ENCODE data around the gene ARFGEF3.
"Not testable (repeated sequence)": the region's sequence is repeated elsewhere in the genome, so short reads cannot be mapped to it uniquely, and the experiment has no call there.

ARFGEF3 gene

DNA sequence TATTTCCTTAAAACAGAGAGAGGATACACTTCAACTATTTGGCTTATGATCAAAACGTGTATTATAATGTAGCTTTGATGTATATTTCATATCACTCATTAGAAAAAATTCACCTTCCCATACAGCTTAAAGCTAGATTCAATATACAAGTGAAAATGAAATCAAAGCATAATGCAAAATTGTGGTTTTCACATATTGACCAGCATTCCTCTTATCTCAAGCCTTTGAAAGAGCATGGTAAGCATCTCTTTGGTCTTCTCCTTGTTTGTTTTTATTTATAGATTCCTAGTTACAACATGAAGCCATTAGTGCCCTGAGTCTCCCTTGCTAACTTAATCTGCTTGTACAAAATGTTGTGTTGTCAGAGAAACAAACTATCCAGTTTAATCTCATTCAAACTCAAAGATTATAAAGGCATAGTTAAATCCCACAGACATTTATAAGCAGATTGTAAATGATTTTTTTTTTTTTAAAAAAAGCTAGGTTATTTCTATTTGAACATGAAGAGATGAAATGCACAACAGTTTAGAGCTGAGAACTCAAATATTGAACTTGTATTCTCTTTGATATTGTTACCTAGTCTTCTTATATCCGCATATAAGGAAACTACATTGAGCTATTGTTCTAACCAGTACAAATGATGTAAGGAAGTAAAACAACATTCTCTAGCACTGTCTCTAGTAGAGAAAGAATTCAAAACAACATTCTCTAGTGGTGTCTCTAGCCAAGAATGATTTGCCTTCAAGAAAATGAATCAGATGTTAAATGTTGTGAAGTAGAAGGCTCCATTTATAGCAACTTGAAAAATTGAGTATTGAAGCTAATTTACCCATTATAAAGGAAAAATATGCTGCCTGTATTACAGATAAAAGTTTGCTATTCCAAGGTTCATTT, 184.8 kb downstream of the ARFGEF3 start:
- DNase-seq (ENCODE audit: low read depth, low spot score): no peak
- Histone ChIP-seq H3K27ac (no peak overlapping the region), H3K9me3 (ENCODE audit: low read depth, low read length) (no peaks in the 10 kb centered on the region), H3K36me3 (ENCODE audit: insufficient read depth, low read length) (no peaks in the 10 kb centered on the region), H3K9ac (ENCODE audit: insufficient read length) (no peak overlapping the region), H3K4me3 (no peak overlapping the region)
- no peak for TF ChIP-seq POLR2AphosphoS5 (IDR thresholded peaks at IDR 0.05; ENCODE audit: borderline replicate concordance, low read depth, low read length)
- TF ChIP-seq FOXP2 (optimal IDR thresholded peaks at IDR 0.05; ENCODE audit: control extremely low read depth, extremely low read length, insufficient read depth): no peak
- TF ChIP-seq EZH2 (IDR thresholded peaks at IDR 0.05): no peak

DNA sequence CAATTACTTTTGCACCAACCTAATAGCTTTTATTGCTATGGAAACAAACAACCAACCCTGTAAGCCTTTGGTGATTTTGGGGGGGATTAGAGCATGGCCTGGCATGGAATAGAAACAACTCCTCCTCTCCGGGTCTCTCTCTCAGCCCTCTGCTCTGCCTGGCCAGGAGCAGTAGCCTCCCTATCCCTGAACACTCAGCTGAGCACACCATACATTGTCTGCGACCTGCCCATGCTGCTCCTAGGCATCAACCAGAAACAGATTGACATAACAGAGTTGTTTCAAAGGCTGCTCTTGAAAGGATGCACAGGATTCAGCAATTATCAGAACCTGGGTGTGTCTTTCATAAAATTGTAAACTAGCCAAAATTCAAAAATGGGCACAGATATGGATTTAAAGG, 186.1 kb downstream of the ARFGEF3 start:
- H3K9ac ChIP-seq (ENCODE audit: insufficient read length): no peak overlapping the region
- TF ChIP-seq POLR2AphosphoS5 (IDR thresholded peaks at IDR 0.05; ENCODE audit: borderline replicate concordance, low read depth, low read length): no peak
- TF ChIP-seq EZH2 (IDR thresholded peaks at IDR 0.05): no peak
- no peak for TF ChIP-seq FOXP2 (optimal IDR thresholded peaks at IDR 0.05; ENCODE audit: control extremely low read depth, extremely low read length, insufficient read depth)
- no peak for DNase-seq (ENCODE audit: low read depth, low spot score)
- H3K27ac ChIP-seq: no peak overlapping the region
- H3K9me3 ChIP-seq (ENCODE audit: low read depth, low read length): no peaks in the 10 kb centered on the region
- no peaks in the 10 kb centered on the region for H3K36me3 ChIP-seq (ENCODE audit: insufficient read depth, low read length)
- no peak overlapping the region for H3K4me3 ChIP-seq

DNA sequence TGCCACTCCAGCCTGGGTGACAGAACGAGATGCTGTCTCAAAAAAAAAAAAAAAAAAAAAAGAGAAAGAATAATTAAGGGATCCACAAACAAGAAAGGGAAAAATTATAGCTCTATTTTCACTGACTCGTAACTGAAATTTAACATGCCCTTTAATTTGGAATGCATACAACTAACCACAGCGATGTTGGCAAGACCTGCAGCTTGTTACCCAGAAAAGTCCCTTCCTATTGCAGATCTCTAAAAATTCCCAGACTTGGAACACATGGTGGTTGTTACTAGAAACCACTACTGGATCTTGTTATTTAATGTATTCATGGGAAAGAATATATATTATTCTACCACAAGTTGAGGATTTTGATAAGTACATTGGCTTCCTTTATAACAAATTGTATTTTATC, 188.2 kb downstream of the ARFGEF3 start:
- no peaks in the 10 kb centered on the region for H3K9me3 ChIP-seq (ENCODE audit: low read depth, low read length)
- TF ChIP-seq EZH2 (IDR thresholded peaks at IDR 0.05) (no peak), FOXP2 (optimal IDR thresholded peaks at IDR 0.05; ENCODE audit: control extremely low read depth, extremely low read length, insufficient read depth) (no peak), POLR2AphosphoS5 (IDR thresholded peaks at IDR 0.05; ENCODE audit: borderline replicate concordance, low read depth, low read length) (no peak)
- no peak overlapping the region; the same call in 1 of the 2 replicates for H3K27ac ChIP-seq
- H3K4me3 ChIP-seq: no peak overlapping the region
- DNase-seq (ENCODE audit: low read depth, low spot score): peak; percentile 76
- H3K36me3 ChIP-seq (ENCODE audit: insufficient read depth, low read length): no peaks in the 10 kb centered on the region
- H3K9ac ChIP-seq (ENCODE audit: insufficient read length): no peak overlapping the region

DNA sequence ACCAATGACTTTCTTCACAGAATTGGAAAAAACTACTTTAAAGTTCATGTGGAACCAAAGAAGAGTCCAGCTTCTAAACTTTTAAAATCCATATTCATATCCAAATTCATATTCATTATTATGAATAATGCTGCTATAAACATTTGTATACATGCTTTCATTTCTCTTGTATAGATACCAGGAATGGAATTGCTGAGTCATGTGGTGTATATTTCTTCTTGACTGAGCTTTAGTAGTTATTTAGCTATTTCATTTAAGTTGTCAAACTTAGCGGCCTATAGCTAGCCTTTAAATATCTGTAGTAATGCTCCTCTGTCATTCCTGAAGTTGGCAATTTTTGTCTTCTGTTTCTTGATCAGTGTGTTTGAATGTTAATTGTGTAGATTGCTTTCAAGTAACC, 196.2 kb downstream of the ARFGEF3 start:
- no peak for DNase-seq (ENCODE audit: low read depth, low spot score)
- no peaks in the 10 kb centered on the region for H3K36me3 ChIP-seq (ENCODE audit: insufficient read depth, low read length)
- no peak for TF ChIP-seq POLR2AphosphoS5 (IDR thresholded peaks at IDR 0.05; ENCODE audit: borderline replicate concordance, low read depth, low read length)
- no peak for TF ChIP-seq FOXP2 (optimal IDR thresholded peaks at IDR 0.05; ENCODE audit: control extremely low read depth, extremely low read length, insufficient read depth)
- no peak for TF ChIP-seq EZH2 (IDR thresholded peaks at IDR 0.05)
- H3K9me3 ChIP-seq (ENCODE audit: low read depth, low read length): no peaks in the 10 kb centered on the region
- H3K27ac ChIP-seq: peak overlapping the region; percentile 39; the same call in 1 of the 2 replicates
- H3K9ac ChIP-seq (ENCODE audit: insufficient read length): no peak overlapping the region
- H3K4me3 ChIP-seq: no peak overlapping the region

DNA sequence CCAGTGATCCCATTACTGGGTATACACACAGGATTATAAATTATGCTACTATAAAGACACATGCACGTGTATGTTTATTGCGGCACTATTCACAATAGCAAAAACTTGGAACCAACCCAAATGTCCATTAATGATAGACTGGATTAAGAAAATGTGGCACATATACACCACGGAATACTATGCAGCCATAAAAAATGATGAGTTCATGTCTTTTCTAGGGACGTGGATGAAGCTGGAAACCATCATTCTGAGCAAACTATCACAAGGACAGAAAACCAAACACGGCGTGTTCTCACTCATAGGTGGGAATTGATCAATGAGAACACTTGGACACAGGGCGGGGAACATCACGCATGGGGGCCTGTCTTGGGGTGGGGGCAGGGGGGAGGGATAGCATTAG, 206.9 kb downstream of the ARFGEF3 start:
- not testable (repeated sequence) for H3K9ac ChIP-seq (ENCODE audit: insufficient read length); H3K27ac ChIP-seq; H3K9me3 ChIP-seq (ENCODE audit: low read depth, low read length); H3K36me3 ChIP-seq (ENCODE audit: insufficient read depth, low read length); H3K4me3 ChIP-seq; DNase-seq (ENCODE audit: low read depth, low spot score)

DNA sequence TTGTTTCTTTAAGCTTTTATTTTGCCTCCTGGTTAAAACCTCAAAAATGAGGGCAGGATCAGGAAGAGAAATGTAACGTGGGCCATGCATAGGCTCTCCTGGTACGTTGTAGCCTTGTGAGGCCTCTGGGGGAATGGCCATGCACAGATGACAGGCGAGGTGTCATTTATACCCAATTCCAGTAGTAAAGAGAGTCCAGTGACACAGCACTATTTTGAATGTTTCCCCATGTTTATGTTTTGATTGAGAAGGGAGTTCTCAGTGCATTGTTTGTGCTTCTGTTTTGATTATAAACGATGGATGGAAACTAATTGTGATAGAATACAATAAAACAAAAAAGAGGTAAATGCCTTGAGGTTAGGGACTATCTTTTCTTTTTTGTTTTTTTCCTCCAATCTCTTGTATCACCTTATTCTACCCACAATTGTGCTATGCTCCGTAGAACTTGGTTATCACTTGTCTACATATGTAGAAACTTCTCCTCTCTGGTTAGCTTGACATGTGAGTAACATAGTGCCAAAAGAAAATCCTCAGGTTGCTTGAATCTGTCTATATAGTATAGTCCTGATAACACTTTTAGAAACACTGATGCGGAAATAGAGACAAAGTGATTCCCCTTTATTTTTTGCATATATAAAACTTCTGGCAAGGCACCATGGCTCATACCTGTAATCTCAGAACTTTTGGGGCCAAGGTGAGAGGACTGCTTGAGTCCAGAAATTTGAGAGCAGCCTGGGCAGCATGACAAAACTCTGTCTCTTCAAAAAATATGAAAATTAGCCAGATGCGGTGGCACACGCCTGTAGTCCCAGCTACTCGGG, 209.1 kb downstream of the ARFGEF3 start:
- no peak for DNase-seq (ENCODE audit: low read depth, low spot score)
- H3K27ac ChIP-seq: no peak overlapping the region
- H3K36me3 ChIP-seq (ENCODE audit: insufficient read depth, low read length): no peaks in the 10 kb centered on the region
- H3K9me3 ChIP-seq (ENCODE audit: low read depth, low read length): no peaks in the 10 kb centered on the region
- no peak for TF ChIP-seq POLR2AphosphoS5 (IDR thresholded peaks at IDR 0.05; ENCODE audit: borderline replicate concordance, low read depth, low read length)
- no peak for TF ChIP-seq FOXP2 (optimal IDR thresholded peaks at IDR 0.05; ENCODE audit: control extremely low read depth, extremely low read length, insufficient read depth)
- TF ChIP-seq EZH2 (IDR thresholded peaks at IDR 0.05): no peak
- no peak overlapping the region for H3K4me3 ChIP-seq
- H3K9ac ChIP-seq (ENCODE audit: insufficient read length): no peak overlapping the region

DNA sequence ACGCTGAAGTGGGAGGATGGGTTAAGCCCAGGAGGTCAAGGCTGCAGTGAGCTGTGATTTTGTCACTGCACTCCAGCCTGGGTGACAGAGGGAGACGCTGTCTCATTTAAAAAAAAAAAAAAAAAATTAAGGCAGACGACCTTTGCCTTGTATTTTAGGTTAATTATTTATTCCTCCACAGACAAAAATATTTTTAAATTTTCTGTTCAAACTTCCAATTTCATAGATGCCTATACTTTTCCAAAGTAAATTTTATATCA, 209.6 kb downstream of the ARFGEF3 start:
- Histone ChIP-seq H3K9me3 (ENCODE audit: low read depth, low read length) (no peaks in the 10 kb centered on the region), H3K36me3 (ENCODE audit: insufficient read depth, low read length) (no peaks in the 10 kb centered on the region), H3K27ac (no peak overlapping the region), H3K9ac (ENCODE audit: insufficient read length) (no peak overlapping the region), H3K4me3 (no peak overlapping the region)
- no peak for DNase-seq (ENCODE audit: low read depth, low spot score)
- no peak for TF ChIP-seq POLR2AphosphoS5 (IDR thresholded peaks at IDR 0.05; ENCODE audit: borderline replicate concordance, low read depth, low read length)
- TF ChIP-seq FOXP2 (optimal IDR thresholded peaks at IDR 0.05; ENCODE audit: control extremely low read depth, extremely low read length, insufficient read depth): no peak
- TF ChIP-seq EZH2 (IDR thresholded peaks at IDR 0.05): no peak

DNA sequence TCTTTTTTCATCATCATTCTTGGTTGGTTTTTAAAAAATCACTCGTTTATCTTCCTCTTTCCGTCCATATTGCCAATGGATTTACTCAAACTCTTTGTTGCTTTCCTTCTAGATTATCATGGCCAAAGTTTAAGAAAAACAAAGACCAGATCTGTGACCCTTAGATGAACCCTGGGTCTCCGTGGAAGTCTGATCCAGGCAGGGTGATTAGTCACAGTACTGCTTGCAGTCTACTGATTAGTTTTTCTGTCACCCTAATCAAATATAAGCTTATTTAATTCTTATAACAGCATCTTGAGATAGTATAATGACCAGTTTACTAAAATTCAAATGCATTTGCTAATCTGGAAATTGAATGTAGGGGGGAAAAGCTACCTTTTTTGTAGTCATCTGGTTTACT, 210.0 kb downstream of the ARFGEF3 start:
- H3K9ac ChIP-seq (ENCODE audit: insufficient read length): no peak overlapping the region
- H3K36me3 ChIP-seq (ENCODE audit: insufficient read depth, low read length): no peaks in the 10 kb centered on the region
- H3K27ac ChIP-seq: no peak overlapping the region
- H3K4me3 ChIP-seq: no peak overlapping the region
- no peak for DNase-seq (ENCODE audit: low read depth, low spot score)
- TF ChIP-seq EZH2 (IDR thresholded peaks at IDR 0.05) (no peak), FOXP2 (optimal IDR thresholded peaks at IDR 0.05; ENCODE audit: control extremely low read depth, extremely low read length, insufficient read depth) (no peak), POLR2AphosphoS5 (IDR thresholded peaks at IDR 0.05; ENCODE audit: borderline replicate concordance, low read depth, low read length) (no peak)
- no peaks in the 10 kb centered on the region for H3K9me3 ChIP-seq (ENCODE audit: low read depth, low read length)
